Spleen (tissue), 7 donors: ENCODE measurements around the gene PLEKHN1.
A peak's percentile ranks its signal among the peaks of the same experiment; 100 is the strongest.

ENCODE experiments used
- CTCF ChIP-seq, 11 experiments: fragments of 200-600 bp in 7 of 11; fragments of 450-650 bp in 4 of 11; sonication (generic) in 4 of 11; IDR thresholded peaks in 8 of 11; conservative IDR thresholded peaks in 3 of 11; 1 replicate in 7 of 11; 2 replicates in 4 of 11; pipeline versions ENCODE4 v1.4.0 to v1.8.0; 2016 to 2021; ENCODE audit warnings: antibody characterized with exemption in 11 of 11, inconsistent platforms in 4 of 11, mild to moderate bottlenecking in 1 of 11
- POLR2A ChIP-seq, 3 donors: fragments of 450-650 bp; IDR thresholded peaks; one replicate each; pipeline ENCODE4 v1.5.1; 2017; ENCODE audit warnings: antibody characterized with exemption in 3 of 3, mild to moderate bottlenecking in 1 of 3
- donor health status: DM: no; HTN: no; CAD: no; lungs with moderate emphysema.
- donor health status: DM: no; HTN: no; CAD: no.
- donor health status: DM: no; HTN: no; CAD: no.

GRCh38 chr1:1014799-1015681 is 48.8 kb downstream of the PLEKHN1 start:
- peak in 6 of 11 experiments; percentile 14 to 45 (median 24) for TF ChIP-seq CTCF (IDR thresholded peaks at IDR 0.05 in 8 of 11, conservative IDR thresholded peaks at IDR 0.05 in 3 of 11)
- TF ChIP-seq POLR2A (IDR thresholded peaks at IDR 0.05): no peak
